Activated gamma-delta T cell treated with Interleukin-2 at 50 U/mL for 16 hours (primary cell): ENCODE measurements around the gene HDLBP.
"Not testable (repeated sequence)": the region's sequence is repeated elsewhere in the genome, so short reads cannot be mapped to it uniquely, and the experiment has no call there.

Experiments
- DNase-seq: peaks from one replicate; pipeline ENCODE4 v3.0.0-alpha.2; 2020

The HDLBP gene

GRCh38 chr2:241207151-241207550 is 108.3 kb downstream of the HDLBP start:
- no peak for DNase-seq

GRCh38 chr2:241205086-241205485 is 110.4 kb downstream of the HDLBP start:
- DNase-seq, result no peak

GRCh38 chr2:241204490-241204889 is 111.0 kb downstream of the HDLBP start:
- DNase-seq, result no peak

- no peak for DNase-seq
These were observed 111.5 kb downstream of the HDLBP start for GRCh38 chr2:241204010-241204384.

- DNase-seq, result no peak
These were observed 112.1 kb downstream of the HDLBP start for GRCh38 chr2:241203218-241204009.

- no peak for DNase-seq
These were observed 112.8 kb downstream of the HDLBP start for GRCh38 chr2:241202681-241203080.

- no peak for DNase-seq
These were observed 113.2 kb downstream of the HDLBP start for GRCh38 chr2:241202268-241202585.

- no peak for DNase-seq
These were observed 113.8 kb downstream of the HDLBP start for GRCh38 chr2:241201445-241202267.

- DNase-seq, result no peak
These were observed 114.6 kb downstream of the HDLBP start for GRCh38 chr2:241200822-241201395.

GRCh38 chr2:241199897-241200821 is 115.3 kb downstream of the HDLBP start:
- DNase-seq, result no peak

- DNase-seq, result no peak
These were observed 116.2 kb downstream of the HDLBP start for GRCh38 chr2:241199286-241199685.

- DNase-seq, result no peak
These were observed 116.8 kb downstream of the HDLBP start for GRCh38 chr2:241198381-241199279.

GRCh38 chr2:241197947-241198346 is 117.5 kb downstream of the HDLBP start:
- no peak for DNase-seq

GRCh38 chr2:241197246-241197645 is 118.2 kb downstream of the HDLBP start:
- not testable (repeated sequence) for DNase-seq

- no peak for DNase-seq
These were observed 119.9 kb downstream of the HDLBP start for GRCh38 chr2:241195506-241196130.

GRCh38 chr2:241194811-241195210 is 120.7 kb downstream of the HDLBP start:
- DNase-seq, result no peak

GRCh38 chr2:241193271-241193670 is 122.2 kb downstream of the HDLBP start:
- DNase-seq, result no peak

GRCh38 chr2:241191081-241191480 is 124.4 kb downstream of the HDLBP start:
- DNase-seq, result no peak

- no peak for DNase-seq
These were observed 125.0 kb downstream of the HDLBP start for GRCh38 chr2:241190291-241190981.

- DNase-seq, result no peak
These were observed 125.6 kb downstream of the HDLBP start for GRCh38 chr2:241189856-241190201.
